Type B pancreatic cell (in vitro differentiated cells): ENCODE results near the gene LINGO4. TPM values are rescaled to one million over a fixed set of nuclear protein-coding genes. Genes with fewer than 3 reads are reported as not detected.

Source experiments
- DNase-seq: peaks from one replicate; pipeline ENCODE4 v3.0.0; 2021; ENCODE audit warnings: mixed read lengths; ENCODE audit not compliant: unreplicated experiment; ENCODE audit errors: extremely low spot score
- H3K27ac Mint-ChIP-seq: 2 replicates; pipeline ENCODE4 v1.8.0; 2021; ENCODE audit warnings: mild to moderate bottlenecking, mixed read lengths
- H3K27me3 Mint-ChIP-seq: 2 replicates; pipeline ENCODE4 v1.8.0; 2021; ENCODE audit warnings: mixed read lengths
- H3K36me3 Mint-ChIP-seq: 2 replicates; pipeline ENCODE4 v1.8.0; 2021; ENCODE audit warnings: mixed read lengths
- H3K4me1 Mint-ChIP-seq: one replicate; pipeline ENCODE4 v1.8.0; 2021; ENCODE audit warnings: mixed read lengths; ENCODE audit not compliant: unreplicated experiment
- H3K4me3 Mint-ChIP-seq: 2 replicates; pipeline ENCODE4 v1.8.0; 2021; ENCODE audit warnings: mild to moderate bottlenecking, mixed read lengths
- H3K9me3 Mint-ChIP-seq: 2 replicates; pipeline ENCODE4 v1.8.0; 2021; ENCODE audit warnings: mixed read lengths
- total RNA-seq: library from RNA; stranded (reverse); gene quantifications from 2 replicates; pipeline ENCODE4 v1.2.1, GENCODE V29; 2021; ENCODE audit warnings: low replicate concordance
- TF ChIP-seq, protein P1 (sequence below): fragments of 200-600 bp; sonication (generic); conservative IDR thresholded peaks from 2 replicates; pipeline ENCODE4 v1.5.0; 2021; ENCODE audit warnings: antibody characterized with exemption, mild to moderate bottlenecking

The LINGO4 gene
- total RNA-seq, 1 donor from 2014 or later = not detected

DNA sequence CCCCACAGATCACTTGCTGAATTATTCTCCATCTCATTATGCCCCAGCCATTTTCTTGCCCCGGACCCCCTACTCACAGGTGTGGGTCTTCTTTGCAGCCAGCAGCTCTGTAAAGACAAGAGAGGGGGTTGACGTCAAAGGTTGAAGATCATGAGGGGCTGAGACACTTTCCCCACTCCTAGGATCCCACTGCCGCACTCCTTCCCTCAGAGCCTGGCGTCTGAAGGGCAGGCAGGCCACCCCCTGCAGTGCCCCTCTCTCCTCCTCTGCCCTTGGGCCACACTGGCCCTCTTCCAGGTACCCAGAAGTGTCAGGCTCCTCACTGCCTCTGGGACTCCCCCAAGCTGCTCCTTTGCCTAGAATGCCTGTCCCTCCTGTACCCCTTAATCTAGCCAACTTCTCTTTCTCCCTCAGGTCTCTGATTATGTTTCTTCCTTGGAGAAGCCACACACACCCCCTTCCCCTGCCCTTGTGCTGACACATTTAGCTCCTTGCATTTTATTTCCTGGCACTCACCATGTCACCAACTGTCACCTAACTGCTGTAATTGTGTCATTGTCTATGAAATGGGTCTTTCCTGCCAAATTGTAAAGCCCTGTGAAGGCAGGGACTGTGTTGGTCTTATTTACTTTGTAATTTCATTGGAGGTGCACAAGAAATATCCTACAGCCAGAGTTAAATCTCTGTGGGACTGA lies 24.3 kb upstream of the LINGO4 start:
- TF ChIP-seq, protein P1, sequence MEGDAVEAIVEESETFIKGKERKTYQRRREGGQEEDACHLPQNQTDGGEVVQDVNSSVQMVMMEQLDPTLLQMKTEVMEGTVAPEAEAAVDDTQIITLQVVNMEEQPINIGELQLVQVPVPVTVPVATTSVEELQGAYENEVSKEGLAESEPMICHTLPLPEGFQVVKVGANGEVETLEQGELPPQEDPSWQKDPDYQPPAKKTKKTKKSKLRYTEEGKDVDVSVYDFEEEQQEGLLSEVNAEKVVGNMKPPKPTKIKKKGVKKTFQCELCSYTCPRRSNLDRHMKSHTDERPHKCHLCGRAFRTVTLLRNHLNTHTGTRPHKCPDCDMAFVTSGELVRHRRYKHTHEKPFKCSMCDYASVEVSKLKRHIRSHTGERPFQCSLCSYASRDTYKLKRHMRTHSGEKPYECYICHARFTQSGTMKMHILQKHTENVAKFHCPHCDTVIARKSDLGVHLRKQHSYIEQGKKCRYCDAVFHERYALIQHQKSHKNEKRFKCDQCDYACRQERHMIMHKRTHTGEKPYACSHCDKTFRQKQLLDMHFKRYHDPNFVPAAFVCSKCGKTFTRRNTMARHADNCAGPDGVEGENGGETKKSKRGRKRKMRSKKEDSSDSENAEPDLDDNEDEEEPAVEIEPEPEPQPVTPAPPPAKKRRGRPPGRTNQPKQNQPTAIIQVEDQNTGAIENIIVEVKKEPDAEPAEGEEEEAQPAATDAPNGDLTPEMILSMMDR = no peak
- DNase-seq = no peak
- Mint-ChIP-seq H3K27me3 (peaks cover 13% of the 10 kb centered on the region), H3K4me1 (peaks cover 11% of the 10 kb centered on the region), H3K27ac (peak overlapping the region; percentile 3), H3K36me3 (no peaks in the 10 kb centered on the region), H3K9me3 (no peaks in the 10 kb centered on the region), H3K4me3 (peak overlapping the region; percentile 24)

DNA sequence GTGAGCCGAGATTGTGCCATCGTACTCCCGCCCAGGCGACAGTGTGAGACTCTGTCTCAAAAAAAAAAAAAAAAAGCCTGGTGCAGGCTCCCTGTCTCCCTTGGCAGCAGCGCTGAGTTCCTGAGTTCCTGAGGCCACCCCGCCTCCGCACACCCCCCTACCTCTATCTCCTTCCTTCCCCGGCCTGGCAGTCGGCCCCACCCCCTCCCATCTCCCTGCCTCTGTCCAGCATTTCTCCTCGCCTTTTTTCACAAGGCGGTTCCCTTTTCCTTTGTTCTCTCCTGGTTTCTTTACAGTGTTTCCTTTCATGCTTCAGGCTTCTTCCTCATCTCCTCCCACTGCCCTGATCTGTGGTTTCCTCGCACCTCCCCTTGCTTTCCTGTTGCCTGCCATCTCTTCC lies 23.7 kb upstream of the LINGO4 start:
- H3K9me3 Mint-ChIP-seq = no peaks in the 10 kb centered on the region
- TF ChIP-seq, protein P1 = no peak
- H3K4me1 Mint-ChIP-seq = peaks cover 11% of the 10 kb centered on the region
- H3K27me3 Mint-ChIP-seq = peaks cover 17% of the 10 kb centered on the region
- H3K4me3 Mint-ChIP-seq = no peak overlapping the region
- H3K27ac Mint-ChIP-seq = peak overlapping the region; percentile 3
- no peak for DNase-seq
- H3K36me3 Mint-ChIP-seq = no peaks in the 10 kb centered on the region

DNA sequence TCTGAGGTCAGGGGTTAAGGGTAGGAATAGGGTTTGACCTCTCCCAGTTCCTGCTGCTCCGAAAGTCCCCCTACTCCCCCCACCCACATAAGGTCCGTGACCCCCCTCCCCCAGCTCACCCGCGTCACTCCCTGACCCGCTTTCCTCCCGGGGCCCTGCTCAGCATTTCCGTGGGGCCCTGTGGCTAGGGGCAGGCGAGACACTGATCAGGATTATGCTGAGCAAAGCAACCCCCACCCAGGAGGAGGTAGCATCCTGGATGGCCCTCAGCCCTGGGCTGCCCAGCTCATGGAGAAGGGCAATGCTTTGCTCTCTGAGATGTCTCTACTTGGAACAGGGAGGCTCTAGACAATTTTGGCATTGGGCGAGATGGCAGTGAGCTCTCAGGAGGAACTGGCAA lies 22.6 kb upstream of the LINGO4 start:
- H3K27me3 Mint-ChIP-seq = peaks cover 24% of the 10 kb centered on the region
- H3K4me1 Mint-ChIP-seq = peaks cover 11% of the 10 kb centered on the region
- no peak overlapping the region for H3K27ac Mint-ChIP-seq
- no peaks in the 10 kb centered on the region for H3K36me3 Mint-ChIP-seq
- H3K9me3 Mint-ChIP-seq = no peaks in the 10 kb centered on the region
- H3K4me3 Mint-ChIP-seq = no peak overlapping the region
- TF ChIP-seq, protein P1 = no peak
- DNase-seq = no peak

DNA sequence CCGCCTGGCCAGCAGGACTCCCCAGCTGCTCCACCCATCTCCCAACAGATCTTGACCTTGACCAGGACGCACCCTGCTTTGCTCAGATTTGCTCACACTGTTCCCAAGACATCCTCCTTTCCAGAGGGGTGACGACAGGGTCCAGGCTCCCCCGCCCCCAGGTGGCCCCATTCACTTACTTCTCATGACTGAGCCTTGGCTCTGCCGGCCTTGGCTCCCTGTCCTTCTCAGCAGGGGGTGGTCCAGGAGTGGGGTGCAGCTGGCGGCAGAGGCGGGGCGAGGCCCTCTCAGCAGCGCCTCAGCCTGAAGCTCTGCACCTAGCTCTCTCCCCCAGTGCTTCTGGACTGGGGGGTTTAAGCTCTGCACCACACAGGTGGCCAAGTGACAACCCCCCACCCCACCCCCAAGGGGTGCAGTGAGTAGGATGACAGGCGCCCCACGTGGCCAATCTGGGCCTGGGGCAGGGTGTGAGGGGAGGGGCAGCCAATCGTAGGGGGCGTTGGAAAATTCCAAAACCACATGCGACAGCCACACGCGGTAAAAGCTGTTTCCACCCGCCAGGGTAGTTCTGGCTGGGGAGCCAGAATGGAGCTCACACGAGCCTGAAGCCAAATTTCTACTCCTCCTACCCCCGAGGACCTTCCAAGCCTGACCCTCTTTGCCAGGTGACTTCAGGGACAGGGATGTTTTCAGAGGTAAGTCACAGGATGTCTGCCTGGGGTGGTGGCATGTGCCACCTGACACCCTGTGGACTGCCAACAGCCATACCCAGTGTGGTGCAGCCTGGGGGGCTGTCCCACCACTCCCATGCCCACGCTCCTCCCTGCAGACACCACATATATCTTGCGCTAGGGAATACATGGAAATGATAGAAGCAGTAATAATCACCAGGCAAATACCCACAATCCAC lies 20.8 kb upstream of the LINGO4 start:
- Mint-ChIP-seq H3K27me3 (peaks cover 27% of the 10 kb centered on the region), H3K9me3 (no peaks in the 10 kb centered on the region), H3K27ac (no peak overlapping the region), H3K4me1 (peaks cover 11% of the 10 kb centered on the region), H3K4me3 (no peak overlapping the region), H3K36me3 (no peaks in the 10 kb centered on the region)
- no peak for DNase-seq
- TF ChIP-seq, protein P1 = no peak

DNA sequence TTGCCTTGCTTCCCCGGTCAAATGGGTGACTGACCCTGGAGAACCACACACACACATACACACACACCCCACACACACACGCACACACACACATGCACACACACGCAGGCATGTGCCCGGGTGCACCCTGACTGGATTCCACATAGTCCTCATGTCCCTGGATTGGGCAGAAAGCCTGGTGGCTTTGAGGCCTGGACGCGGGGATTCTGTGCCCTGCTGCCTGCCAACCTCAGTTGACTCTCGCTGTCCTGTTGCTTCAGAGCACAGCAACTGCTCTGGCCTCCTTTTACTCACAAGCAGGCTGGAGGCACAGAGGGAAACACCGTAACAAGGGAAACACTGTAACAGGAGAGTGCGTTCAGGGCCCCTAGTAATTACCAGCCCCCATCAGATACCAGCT lies 20.0 kb upstream of the LINGO4 start:
- peaks cover 30% of the 10 kb centered on the region for H3K27me3 Mint-ChIP-seq
- no peaks in the 10 kb centered on the region for H3K36me3 Mint-ChIP-seq
- H3K4me1 Mint-ChIP-seq = peaks cover 11% of the 10 kb centered on the region
- no peak overlapping the region for H3K27ac Mint-ChIP-seq
- TF ChIP-seq, protein P1 = no peak
- no peak for DNase-seq
- no peak overlapping the region for H3K4me3 Mint-ChIP-seq
- H3K9me3 Mint-ChIP-seq = no peaks in the 10 kb centered on the region
